C4-2B (cell line): Measurements from ENCODE around the gene ELP2.

ENCODE experiments used
- ZFX ChIP-seq: fragments of 450-650 bp; IDR thresholded peaks from 2 replicates; pipeline ENCODE4 v1.6.1; 2017
- TF ChIP-seq, protein P1 (sequence below): fragments of 450-650 bp; conservative IDR thresholded peaks from 2 replicates; pipeline ENCODE4 v1.5.1; 2017; ENCODE audit warnings: mild to moderate bottlenecking

DNA sequence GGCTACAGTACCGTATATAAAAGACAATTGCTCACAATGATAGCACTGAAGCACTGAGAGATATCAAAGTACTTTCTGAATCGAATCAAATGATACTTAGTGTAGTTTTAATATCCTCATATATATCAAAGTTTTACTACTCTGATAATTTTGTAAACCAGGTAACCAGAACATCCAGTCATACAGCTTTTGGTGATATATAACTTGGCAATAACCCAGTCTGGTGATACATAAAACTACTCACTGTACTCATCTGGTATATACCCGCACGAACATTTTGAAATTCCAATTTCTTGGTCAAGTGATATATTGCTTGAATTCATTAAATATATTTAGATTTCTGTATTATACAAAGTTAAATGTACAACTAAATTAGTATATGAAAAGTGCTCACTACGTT lies 21.1 kb upstream of the ELP2 start:
- TF ChIP-seq, protein P1, sequence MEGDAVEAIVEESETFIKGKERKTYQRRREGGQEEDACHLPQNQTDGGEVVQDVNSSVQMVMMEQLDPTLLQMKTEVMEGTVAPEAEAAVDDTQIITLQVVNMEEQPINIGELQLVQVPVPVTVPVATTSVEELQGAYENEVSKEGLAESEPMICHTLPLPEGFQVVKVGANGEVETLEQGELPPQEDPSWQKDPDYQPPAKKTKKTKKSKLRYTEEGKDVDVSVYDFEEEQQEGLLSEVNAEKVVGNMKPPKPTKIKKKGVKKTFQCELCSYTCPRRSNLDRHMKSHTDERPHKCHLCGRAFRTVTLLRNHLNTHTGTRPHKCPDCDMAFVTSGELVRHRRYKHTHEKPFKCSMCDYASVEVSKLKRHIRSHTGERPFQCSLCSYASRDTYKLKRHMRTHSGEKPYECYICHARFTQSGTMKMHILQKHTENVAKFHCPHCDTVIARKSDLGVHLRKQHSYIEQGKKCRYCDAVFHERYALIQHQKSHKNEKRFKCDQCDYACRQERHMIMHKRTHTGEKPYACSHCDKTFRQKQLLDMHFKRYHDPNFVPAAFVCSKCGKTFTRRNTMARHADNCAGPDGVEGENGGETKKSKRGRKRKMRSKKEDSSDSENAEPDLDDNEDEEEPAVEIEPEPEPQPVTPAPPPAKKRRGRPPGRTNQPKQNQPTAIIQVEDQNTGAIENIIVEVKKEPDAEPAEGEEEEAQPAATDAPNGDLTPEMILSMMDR, result no peak
- TF ChIP-seq ZFX, result no peak
